ENCODE measurements around the gene COL8A2.

- TF ChIP-seq ZNF384 (IDR thresholded peaks at IDR 0.05): no peak
- TF ChIP-seq ARNT (IDR thresholded peaks at IDR 0.05): no peak
- no peak for TF ChIP-seq NFRKB (IDR thresholded peaks at IDR 0.05)
Measured at GRCh38 chr1:36134505-36135329, 9.7 kb upstream of the COL8A2 start.
